Renal cortical epithelial cell (primary cell): ENCODE measurements around the gene CHD6. TPM values are rescaled to one million over a fixed set of nuclear protein-coding genes. Genes with fewer than 3 reads are reported as not detected.

ENCODE experiments used
- DNase-seq: peaks from one replicate; pipeline ENCODE4 v3.0.0-alpha.2; 2011; ENCODE audit warnings: low read depth
- total RNA-seq: library from RNA; depleted of rRNA; stranded (reverse); fragments of >200 nt; gene quantifications from 2 replicates; pipeline ENCODE4 v1.2.3, GENCODE V29; 2014

CHD6 gene
- total RNA-seq, 1 donor from 2014 or later = 45.5 TPM

- no peak for DNase-seq
Observed at GRCh38 chr20:41356951-41357350, 261.2 kb downstream of the CHD6 start.

GRCh38 chr20:41355598-41356203, 262.5 kb downstream of the CHD6 start:
- no peak for DNase-seq

GRCh38 chr20:41355192-41355591, 263.0 kb downstream of the CHD6 start:
- no peak for DNase-seq

GRCh38 chr20:41353530-41353929, 264.6 kb downstream of the CHD6 start:
- DNase-seq = no peak

GRCh38 chr20:41352666-41353065, 265.5 kb downstream of the CHD6 start:
- no peak for DNase-seq

GRCh38 chr20:41352106-41352505, 266.1 kb downstream of the CHD6 start:
- DNase-seq = no peak
